GM03348 (cell line): Measurements from ENCODE around the gene TMEM239.
"Not testable (repeated sequence)": the region's sequence is repeated elsewhere in the genome, so short reads cannot be mapped to it uniquely, and the experiment has no call there.

ENCODE experiments used
- DNase-seq: peaks from one replicate; pipeline ENCODE4 v3.0.0; 2012; ENCODE audit warnings: low spot score

The TMEM239 gene

GRCh38 chr20:2820896-2821869 is 5.0 kb downstream of the TMEM239 start:
- DNase-seq, result no peak

GRCh38 chr20:2822073-2822472 is 5.9 kb downstream of the TMEM239 start:
- no peak for DNase-seq

- no peak for DNase-seq
Observed at GRCh38 chr20:2825761-2826160, 9.6 kb downstream of the TMEM239 start.

- DNase-seq, result no peak
Observed at GRCh38 chr20:2826655-2827054, 10.5 kb downstream of the TMEM239 start.

GRCh38 chr20:2829376-2829775 is 13.2 kb downstream of the TMEM239 start:
- DNase-seq, result no peak

GRCh38 chr20:2831206-2831605 is 15.0 kb downstream of the TMEM239 start:
- DNase-seq, result not testable (repeated sequence)

GRCh38 chr20:2833761-2834160 is 17.6 kb downstream of the TMEM239 start:
- DNase-seq, result no peak

- no peak for DNase-seq
Observed at GRCh38 chr20:2834401-2835110, 18.4 kb downstream of the TMEM239 start.

GRCh38 chr20:2835331-2835796 is 19.2 kb downstream of the TMEM239 start:
- DNase-seq, result no peak

- DNase-seq, result no peak
Observed at GRCh38 chr20:2836035-2836434, 19.9 kb downstream of the TMEM239 start.

GRCh38 chr20:2837221-2837960 is 21.2 kb downstream of the TMEM239 start:
- DNase-seq, result no peak

- DNase-seq, result no peak
Observed at GRCh38 chr20:2838170-2838797, 22.1 kb downstream of the TMEM239 start.

- no peak for DNase-seq
Observed at GRCh38 chr20:2838847-2839671, 22.9 kb downstream of the TMEM239 start.

GRCh38 chr20:2839732-2840137 is 23.6 kb downstream of the TMEM239 start:
- DNase-seq, result no peak

GRCh38 chr20:2840138-2840966 is 24.2 kb downstream of the TMEM239 start, which contains the start of the genes PCED1A and VPS16:
PCED1A (minus strand) TSS chr20:2840655; CDS start chr20:2839912, 743 bp downstream.
VPS16 (plus strand) TSS chr20:2840745; CDS start chr20:2840775, 30 bp downstream.
- peak; percentile 96 for DNase-seq

- DNase-seq, result peak; percentile 87
Observed at GRCh38 chr20:2840967-2841531, 24.9 kb downstream of the TMEM239 start.

- DNase-seq, result no peak
Observed at GRCh38 chr20:2845607-2846006, 29.4 kb downstream of the TMEM239 start.

GRCh38 chr20:2846698-2847097 is 30.5 kb downstream of the TMEM239 start:
- no peak for DNase-seq

- no peak for DNase-seq
Observed at GRCh38 chr20:2847802-2848201, 31.6 kb downstream of the TMEM239 start.
